ENCODE results near the gene SLC23A3. TPM values are rescaled to one million over a fixed set of nuclear protein-coding genes. Genes with fewer than 3 reads are reported as not detected.

SLC23A3 gene
- total and polyA plus RNA-seq, 4 donors, result 0.23 to 2.4 (median 0.66) TPM

- Histone ChIP-seq H3K9me3 (ENCODE audit: control insufficient read depth in 4 of 4, low read length in 3 of 4) (no peaks in the 10 kb centered on the region), H3K4me3 (ENCODE audit: low read depth in 1 of 3, low read length in 3 of 3) (peak overlapping the region in 1 of 3 donors; percentile 78), H3K4me1 (ENCODE audit: control insufficient read depth in 4 of 4, insufficient read depth in 4 of 4, low read length in 3 of 4) (peaks cover 3 to 26% (median 23%) of the 10 kb centered on the region in 4 donors), H3K9ac (ENCODE audit: low read depth in 1 of 2, low read length in 2 of 2) (no peak overlapping the region), H3K36me3 (ENCODE audit: control insufficient read depth in 4 of 4, insufficient read depth in 3 of 4, low read depth in 1 of 4, low read length in 3 of 4) (peaks cover 5 to 21% (median 9%) of the 10 kb centered on the region in 4 donors), H3K27ac (ENCODE audit: low read depth in 1 of 2, low read length in 2 of 2) (peak overlapping the region; percentile 95 to 97), H3K27me3 (ENCODE audit: control insufficient read depth in 4 of 4, insufficient read depth in 4 of 4, low read length in 3 of 4) (no peaks in the 10 kb centered on the region)
- peak; percentile 30 for TF ChIP-seq SP1 (IDR thresholded peaks at IDR 0.05)
- TF ChIP-seq HNF4A (conservative IDR thresholded peaks at IDR 0.05), result peak; percentile 69 to 73
- peak in 1 of 2 donors; percentile 20 for TF ChIP-seq RXRA (IDR thresholded peaks at IDR 0.05)
- no peak for TF ChIP-seq TAF1 (conservative IDR thresholded peaks at IDR 0.05)
- peak; percentile 42 for DNase-seq (ENCODE audit: low spot score)
- 33% methylated on average over 17 of the region's 17 CpGs for WGBS
Measured at GRCh38 chr2:219207884-219208740, 38.3 kb upstream of the SLC23A3 start.

GRCh38 chr2:219207134-219207883 is 37.5 kb upstream of the SLC23A3 start:
- H3K27me3 ChIP-seq (ENCODE audit: control insufficient read depth in 4 of 4, insufficient read depth in 4 of 4, low read length in 3 of 4), result no peaks in the 10 kb centered on the region
- 9% methylated on average over 22 of the region's 22 CpGs for WGBS
- DNase-seq (ENCODE audit: low spot score), result peak; percentile 40
- H3K4me1 ChIP-seq (ENCODE audit: control insufficient read depth in 4 of 4, insufficient read depth in 4 of 4, low read length in 3 of 4), result peaks cover 3 to 26% (median 23%) of the 10 kb centered on the region in 4 donors
- H3K36me3 ChIP-seq (ENCODE audit: control insufficient read depth in 4 of 4, insufficient read depth in 3 of 4, low read depth in 1 of 4, low read length in 3 of 4), result peaks cover 2 to 16% (median 8%) of the 10 kb centered on the region in 4 donors
- H3K27ac ChIP-seq (ENCODE audit: low read depth in 1 of 2, low read length in 2 of 2), result peak overlapping the region; percentile 95 to 97
- no peaks in the 10 kb centered on the region for H3K9me3 ChIP-seq (ENCODE audit: control insufficient read depth in 4 of 4, low read length in 3 of 4)
- TF ChIP-seq YY1 (IDR thresholded peaks at IDR 0.05) (no peak), FOXA2 (IDR thresholded peaks at IDR 0.05) (no peak), REST (IDR thresholded peaks at IDR 0.05) (peak; percentile 10), HNF4A (conservative IDR thresholded peaks at IDR 0.05) (no peak)
- peak overlapping the region; percentile 11 to 95 (median 78) for H3K4me3 ChIP-seq (ENCODE audit: low read depth in 1 of 3, low read length in 3 of 3)
- H3K9ac ChIP-seq (ENCODE audit: low read depth in 1 of 2, low read length in 2 of 2), result peak overlapping the region; percentile 23 to 32

- Histone ChIP-seq H3K4me3 (ENCODE audit: low read depth in 1 of 3, low read length in 3 of 3) (peak within 1 kb of the TSS; percentile 78 to 95 (median 84)), H3K27ac (ENCODE audit: low read depth in 1 of 2, low read length in 2 of 2) (peak within 1 kb of the TSS; percentile 95 to 97), H3K27me3 (ENCODE audit: control insufficient read depth in 4 of 4, insufficient read depth in 4 of 4, low read length in 3 of 4) (no peaks in the 10 kb centered on the region), H3K9ac (ENCODE audit: low read depth in 1 of 2, low read length in 2 of 2) (peak within 1 kb of the TSS; percentile 89 to 97), H3K36me3 (ENCODE audit: control insufficient read depth in 4 of 4, insufficient read depth in 3 of 4, low read depth in 1 of 4, low read length in 3 of 4) (peaks cover 2 to 16% (median 8%) of the 10 kb centered on the region in 4 donors), H3K4me1 (ENCODE audit: control insufficient read depth in 4 of 4, insufficient read depth in 4 of 4, low read length in 3 of 4) (peaks cover 3 to 26% (median 23%) of the 10 kb centered on the region in 4 donors), H3K9me3 (ENCODE audit: control insufficient read depth in 4 of 4, low read length in 3 of 4) (no peaks in the 10 kb centered on the region)
- DNase-seq (ENCODE audit: low spot score), result peak; percentile 94
- WGBS, result under 1% methylated on average over 75 of the region's 76 CpGs
- TF ChIP-seq RAD21 (IDR thresholded peaks at IDR 0.05) (peak in 1 of 2 donors; percentile 52), SP1 (IDR thresholded peaks at IDR 0.05) (peak; percentile 33), NR2F2 (IDR thresholded peaks at IDR 0.05) (no peak), HNF4A (conservative IDR thresholded peaks at IDR 0.05) (peak; percentile 66 to 69), ATF3 (IDR thresholded peaks at IDR 0.05) (no peak), YY1 (IDR thresholded peaks at IDR 0.05) (peak; percentile 30), MAX (IDR thresholded peaks at IDR 0.05) (no peak), CTCF (IDR thresholded peaks at IDR 0.05; ENCODE audit: low read depth, low read length, missing input control) (peak; percentile 2), TAF1 (conservative IDR thresholded peaks at IDR 0.05) (peak; percentile 72), HNF4G (IDR thresholded peaks at IDR 0.05) (peak; percentile 60)
Measured at GRCh38 chr2:219206328-219207133, 36.7 kb upstream of the SLC23A3 start, which contains the start of gene ZFAND2B. Gene ZFAND2B, plus strand, starts transcription at chr2:219206782. Its CDS starts 206 bp downstream, at chr2:219206988.
